Endothelial cell of umbilical vein (primary cell): Measurements from ENCODE around the gene CREB3. TPM values are rescaled to one million over a fixed set of nuclear protein-coding genes. Genes with fewer than 3 reads are reported as not detected.

ENCODE experiments used
- BruUV-seq: library from RNA; stranded (reverse); fragments of 400-500 nt; replicated peaks from 2 replicates; lab custom pipeline; 2021; lab: Mats Ljungman, UMichigan
- CTCF ChIA-PET: fragments of 300-600, 350-600 bp; sonication (Branson Sonifier 250); formaldehyde crosslinking; loops from one replicate; lab custom pipeline; 2021; ENCODE audit warnings: antibody characterized with exemption, inconsistent platforms; lab: Charles Lee
- POLR2A ChIA-PET: fragments of 300-600, 350-600 bp; sonication (Branson Sonifier 250); formaldehyde crosslinking; loops from one replicate; lab custom pipeline; 2021; ENCODE audit warnings: antibody characterized with exemption, inconsistent platforms; lab: Charles Lee
- DNase-seq: peaks from one replicate; pipeline ENCODE4 v3.0.0-alpha.2; 2011; ENCODE audit warnings: low read depth, low spot score
- FAIRE-seq: peaks from 2 replicates; lab custom pipeline; 2011; peaks lifted over from hg19 to GRCh38; lab: Jason Lieb, UNC
- H2AFZ ChIP-seq: 2 replicates; pipeline ENCODE4 v1.6.0; 2012; ENCODE audit warnings: low read depth, low read length, control low read depth, inconsistent platforms
- H3K27ac ChIP-seq: 2 replicates; pipeline ENCODE4 v1.5.1; 2011; ENCODE audit warnings: low read depth, mild to moderate bottlenecking, control low read depth, low read length, moderate library complexity; ENCODE audit not compliant: insufficient read depth
- H3K27me3 ChIP-seq, 2 experiments: 2 replicates each; pipeline versions ENCODE4 v1.6.0 to v1.6.1; 2011; ENCODE audit warnings: low read length in 2 of 2, mixed read lengths in 1 of 2; ENCODE audit not compliant: control insufficient read depth in 2 of 2, insufficient read depth in 2 of 2
- H3K36me3 ChIP-seq, 2 experiments: 2 replicates in 1 of 2; 3 replicates in 1 of 2; pipeline ENCODE4 v1.5.1; 2011; ENCODE audit warnings: low read length in 2 of 2, mild to moderate bottlenecking in 1 of 2, moderate library complexity in 1 of 2; ENCODE audit not compliant: control insufficient read depth in 2 of 2, insufficient read depth in 2 of 2; ENCODE audit errors: extremely low read depth in 1 of 2
- H3K4me1 ChIP-seq: 3 replicates; pipeline ENCODE4 v1.5.1; 2011; ENCODE audit warnings: mild to moderate bottlenecking, low read length; ENCODE audit not compliant: control insufficient read depth, insufficient read depth; ENCODE audit errors: extremely low read depth
- H3K4me2 ChIP-seq: 2 replicates; pipeline ENCODE4 v1.6.1; 2011; ENCODE audit warnings: low read length, control low read depth, mixed read lengths; ENCODE audit not compliant: insufficient read depth
- H3K4me3 ChIP-seq, 3 experiments: fragments of 200-600 bp in 1 of 3; sonication (generic), shearing (Covaris generic) in 1 of 3; replicated peaks in 1 of 3; 2 replicates each; pipeline ENCODE4 v1.5.1; 2011 to 2016; ENCODE audit warnings: control low read depth in 3 of 3, low read length in 3 of 3, mild to moderate bottlenecking in 2 of 3, inconsistent platforms in 1 of 3, low read depth in 1 of 3, moderate library complexity in 1 of 3; ENCODE audit not compliant: insufficient read depth in 1 of 3
- H3K79me2 ChIP-seq: 2 replicates; pipeline ENCODE4 v1.6.0; 2012; ENCODE audit warnings: low read length, inconsistent platforms; ENCODE audit not compliant: control insufficient read depth, insufficient read depth
- H3K9ac ChIP-seq: replicated peaks from 2 replicates; pipeline ENCODE3; 2011; ENCODE audit warnings: low read length, control low read depth; ENCODE audit not compliant: insufficient read depth; ENCODE audit errors: extremely low read depth
- H3K9me1 ChIP-seq: replicated peaks from 3 replicates; pipeline ENCODE4 v1.6.0; 2011; ENCODE audit warnings: mild to moderate bottlenecking, low read length; ENCODE audit not compliant: control insufficient read depth, insufficient read depth; ENCODE audit errors: extremely low read depth
- H3K9me3 ChIP-seq: replicated peaks from 2 replicates; pipeline ENCODE4 v1.5.1; 2012; ENCODE audit warnings: low read length, inconsistent platforms; ENCODE audit not compliant: control insufficient read depth, insufficient read depth
- H4K20me1 ChIP-seq: replicated peaks from 2 replicates; pipeline ENCODE3; 2011; ENCODE audit warnings: mild to moderate bottlenecking, low read length; ENCODE audit not compliant: control insufficient read depth, insufficient read depth; ENCODE audit errors: extremely low read depth
- CTCF ChIP-seq, 2 donors: IDR thresholded peaks; 1 replicate in 1 of 2; 2 replicates in 1 of 2; pipeline ENCODE4 v1.5.1; 2011; ENCODE audit warnings: low read length in 2 of 2, mild to moderate bottlenecking in 2 of 2, moderate library complexity in 2 of 2, control low read depth in 1 of 2, inconsistent platforms in 1 of 2, low read depth in 1 of 2; ENCODE audit not compliant: insufficient read depth in 1 of 2; ENCODE audit errors: extremely low read depth in 1 of 2
- EZH2 ChIP-seq: IDR thresholded peaks from 2 replicates; pipeline ENCODE4 v1.6.1; 2012; ENCODE audit warnings: borderline replicate concordance, low read depth, mild to moderate bottlenecking, moderate library complexity, low read length, inconsistent platforms; ENCODE audit not compliant: severe bottlenecking
- FOS ChIP-seq: IDR thresholded peaks from 2 replicates; pipeline ENCODE4 v1.6.1; 2011; ENCODE audit warnings: mild to moderate bottlenecking, low read length, moderate library complexity, borderline replicate concordance; ENCODE audit not compliant: insufficient read depth
- GATA2 ChIP-seq: IDR thresholded peaks from 2 replicates; pipeline ENCODE4 v1.7.0; 2011; ENCODE audit warnings: low read depth, mild to moderate bottlenecking, moderate library complexity, mixed read lengths, low read length; ENCODE audit not compliant: insufficient read length, insufficient read depth
- JUN ChIP-seq: IDR thresholded peaks from 2 replicates; pipeline ENCODE4 v1.6.1; 2011; ENCODE audit warnings: borderline replicate concordance, low read depth; ENCODE audit not compliant: insufficient read length, insufficient read depth
- MAX ChIP-seq: IDR thresholded peaks from 2 replicates; pipeline ENCODE4 v1.6.1; 2011; ENCODE audit not compliant: insufficient read depth, insufficient read length
- MYC ChIP-seq: IDR thresholded peaks from one replicate; pipeline ENCODE4 v1.6.1; 2011; ENCODE audit warnings: mild to moderate bottlenecking, low read depth, low read length
- POLR2A ChIP-seq: IDR thresholded peaks from 2 replicates; pipeline ENCODE4 v1.6.1; 2012; ENCODE audit warnings: low read depth, mild to moderate bottlenecking, control low read depth, low read length
- POLR2AphosphoS5 ChIP-seq: IDR thresholded peaks from 2 replicates; pipeline ENCODE4 v1.6.1; 2012; ENCODE audit warnings: low read depth, mild to moderate bottlenecking, control low read depth, low read length, moderate library complexity; ENCODE audit not compliant: insufficient read depth
- dilution Hi-C: fragments of 300-500 bp; cut with MboI; formaldehyde crosslinking; loops from one replicate; pipeline ENCODE4 v1.15.0; 2019; ENCODE audit warnings: low sequenced_read_pairs; ENCODE audit not compliant: extremely low pct_ligation_motif_present
- intact Hi-C: fragments of 100-400 bp; cut with micrococcal nuclease; formaldehyde crosslinking; loops from one replicate; pipeline ENCODE4 v1.10.0; 2022
- polyA plus RNA-seq, 4 experiments: library from polyadenylated mRNA; depleted of rRNA in 3 of 4; stranded (reverse) in 3 of 4; unstranded in 1 of 4; fragments of >200 nt; gene quantifications; 2 replicates each; pipeline versions ENCODE4 v1.2.1 to v1.2.3, GENCODE V29; 2011 to 2012; ENCODE audit warnings: missing spikeins in 1 of 4
- total RNA-seq: library from RNA; stranded (reverse); gene quantifications from 2 replicates; pipeline ENCODE4 v1.2.3, GENCODE V29; 2021

Gene CREB3
- total and polyA plus RNA-seq, 2 donors (not counting 3 experiments of a cell fraction or from before 2014, with no cell fraction given), result 39.8 to 52.1 TPM

DNA sequence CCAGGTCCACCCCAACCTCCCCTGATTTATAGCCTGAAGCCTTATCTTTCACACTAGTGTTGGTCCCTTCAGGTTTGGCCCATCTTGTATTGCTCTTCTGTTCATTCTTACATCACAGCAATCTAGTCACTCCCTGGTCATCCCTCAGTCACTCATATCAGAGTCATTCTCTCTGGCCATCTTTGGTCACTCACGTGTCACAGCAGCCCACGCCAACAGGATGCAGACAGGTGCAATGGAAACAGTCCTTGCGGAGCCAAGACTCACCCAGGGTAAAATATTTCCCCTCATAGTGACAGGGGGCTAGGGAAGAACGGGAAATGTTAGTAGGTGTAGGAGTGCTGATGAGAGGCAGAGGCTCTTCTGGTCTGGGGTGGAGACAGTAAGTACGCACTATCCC, 21.0 kb downstream of the CREB3 start:
- Histone ChIP-seq H3K27me3 (no peaks in the 10 kb centered on the region), H2AFZ (no peak overlapping the region), H3K27ac (peak overlapping the region; percentile 97), H3K4me1 (peaks cover 84% of the 10 kb centered on the region), H3K36me3 (peaks cover 0 to 2% of the 10 kb centered on the region in 2 experiments), H3K4me2 (peak overlapping the region; percentile 18), H3K9ac (no peak overlapping the region), H4K20me1 (no peaks in the 10 kb centered on the region), H3K4me3 (no peak overlapping the region), H3K9me1 (no peaks in the 10 kb centered on the region), H3K9me3 (no peaks in the 10 kb centered on the region), H3K79me2 (peaks cover 10% of the 10 kb centered on the region)
- ChIA-PET CTCF (interaction anchor here (0.8 to 3.5 kb wide), 11 partner anchors 9 to 96 kb away, joined by 3 to 24 read pairs (median 8); partner anchors contain the start of genes CCDC107, CREB3 and RMRP), POLR2A (no interaction called here)
- FAIRE-seq (no peak), DNase-seq (no peak)
- intact Hi-C loops (no loop called here), dilution Hi-C loops (no loop called here)
- BruUV-seq, result no TSS peak
- TF ChIP-seq POLR2A, result no peak
- TF ChIP-seq CTCF (IDR thresholded peaks at IDR 0.05; ENCODE audit: extremely low read depth in 1 of 2, insufficient read depth in 1 of 2, low read depth in 1 of 2, low read length in 2 of 2), result no peak
- no peak for TF ChIP-seq MAX
- no peak for TF ChIP-seq JUN
- TF ChIP-seq FOS, result no peak
- no peak for TF ChIP-seq EZH2
- no peak for TF ChIP-seq GATA2
- no peak for TF ChIP-seq POLR2AphosphoS5
- TF ChIP-seq MYC, result no peak
